ENCODE results near the gene PARP8. TPM values are rescaled to one million over a fixed set of nuclear protein-coding genes. Genes with fewer than 3 reads are reported as not detected.

The PARP8 gene
- polyA plus RNA-seq, 1 donor (not counting 4 experiments of a cell fraction or from before 2014, with no cell fraction given): 29.1 TPM

GRCh38 chr5:50730336-50730735 is 63.9 kb downstream of the PARP8 start:
- H3K9me1 ChIP-seq (ENCODE audit: control insufficient read depth, extremely low read depth, insufficient read depth, low read length): no peaks in the 10 kb centered on the region
- H3K4me2 ChIP-seq (ENCODE audit: control insufficient read depth, extremely low read depth, insufficient read depth, low read depth, low read length): no peak overlapping the region
- no peak overlapping the region for H3K4me3 ChIP-seq (ENCODE audit: control insufficient read depth in 2 of 3, extremely low read depth in 1 of 3, insufficient read depth in 2 of 3, low read depth in 1 of 3, low read length in 3 of 3)
- no peak for DNase-seq (ENCODE audit: low read depth, low spot score)
- no peak for FAIRE-seq
- H3K27me3 ChIP-seq (ENCODE audit: control insufficient read depth, extremely low read depth, insufficient read depth, low read length): no peaks in the 10 kb centered on the region
- H4K20me1 ChIP-seq (ENCODE audit: control insufficient read depth, extremely low read depth, insufficient read depth, low read length): no peaks in the 10 kb centered on the region
- H3K27ac ChIP-seq (ENCODE audit: control insufficient read depth, insufficient read depth, low read length): no peak overlapping the region
- no peak overlapping the region for H3K9ac ChIP-seq (ENCODE audit: control insufficient read depth, extremely low read depth, insufficient read depth, low read length)
- no peaks in the 10 kb centered on the region for H3K36me3 ChIP-seq (ENCODE audit: control insufficient read depth in 2 of 2, extremely low read depth in 1 of 2, insufficient read depth in 2 of 2, low read length in 2 of 2)
- dilution Hi-C loops (cut with MboI; ENCODE audit: extremely low pct_ligation_motif_present, low sequenced_read_pairs): no loop called here
- no peaks in the 10 kb centered on the region for H3K9me3 ChIP-seq (ENCODE audit: control insufficient read depth, low read depth, low read length)
- H3K79me2 ChIP-seq (ENCODE audit: control insufficient read depth, insufficient read depth, low read length): peaks cover 31% of the 10 kb centered on the region
- peaks cover 17% of the 10 kb centered on the region for H3K4me1 ChIP-seq (ENCODE audit: control insufficient read depth, extremely low read depth, insufficient read depth, low read length)
- no peak for TF ChIP-seq EZH2 (IDR thresholded peaks at IDR 0.05; ENCODE audit: low read length)
- TF ChIP-seq, protein P1, sequence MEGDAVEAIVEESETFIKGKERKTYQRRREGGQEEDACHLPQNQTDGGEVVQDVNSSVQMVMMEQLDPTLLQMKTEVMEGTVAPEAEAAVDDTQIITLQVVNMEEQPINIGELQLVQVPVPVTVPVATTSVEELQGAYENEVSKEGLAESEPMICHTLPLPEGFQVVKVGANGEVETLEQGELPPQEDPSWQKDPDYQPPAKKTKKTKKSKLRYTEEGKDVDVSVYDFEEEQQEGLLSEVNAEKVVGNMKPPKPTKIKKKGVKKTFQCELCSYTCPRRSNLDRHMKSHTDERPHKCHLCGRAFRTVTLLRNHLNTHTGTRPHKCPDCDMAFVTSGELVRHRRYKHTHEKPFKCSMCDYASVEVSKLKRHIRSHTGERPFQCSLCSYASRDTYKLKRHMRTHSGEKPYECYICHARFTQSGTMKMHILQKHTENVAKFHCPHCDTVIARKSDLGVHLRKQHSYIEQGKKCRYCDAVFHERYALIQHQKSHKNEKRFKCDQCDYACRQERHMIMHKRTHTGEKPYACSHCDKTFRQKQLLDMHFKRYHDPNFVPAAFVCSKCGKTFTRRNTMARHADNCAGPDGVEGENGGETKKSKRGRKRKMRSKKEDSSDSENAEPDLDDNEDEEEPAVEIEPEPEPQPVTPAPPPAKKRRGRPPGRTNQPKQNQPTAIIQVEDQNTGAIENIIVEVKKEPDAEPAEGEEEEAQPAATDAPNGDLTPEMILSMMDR (optimal IDR thresholded peaks at IDR 0.05 in 1 of 3, IDR thresholded peaks at IDR 0.05 in 1 of 3, conservative IDR thresholded peaks at IDR 0.05 in 1 of 3; ENCODE audit: extremely low read depth in 1 of 3, insufficient read depth in 2 of 3, low read length in 3 of 3): no peak
- no peak overlapping the region for H2AFZ ChIP-seq (ENCODE audit: control insufficient read depth, low read length)

DNA sequence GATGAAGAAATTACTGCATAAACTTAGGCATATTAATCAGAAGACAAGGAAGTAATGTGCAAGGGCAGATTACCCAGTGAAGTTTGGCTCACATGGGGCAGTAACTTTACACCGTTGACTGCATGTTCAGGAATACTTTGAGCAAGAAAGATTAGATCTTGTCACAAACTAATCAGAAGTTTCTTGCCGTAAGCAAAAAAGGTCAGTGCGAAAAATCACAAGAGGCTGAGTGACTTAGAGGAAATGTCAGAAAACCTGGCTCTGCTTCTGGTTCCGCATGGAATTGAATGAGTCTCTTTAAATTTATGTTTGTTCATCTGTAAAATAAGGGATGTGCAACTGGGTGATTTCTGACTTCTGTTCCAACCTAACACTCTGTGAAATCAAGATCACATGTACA is 64.4 kb downstream of the PARP8 start:
- Histone ChIP-seq H3K4me2 (ENCODE audit: control insufficient read depth, extremely low read depth, insufficient read depth, low read depth, low read length) (no peak overlapping the region), H3K27me3 (ENCODE audit: control insufficient read depth, extremely low read depth, insufficient read depth, low read length) (no peaks in the 10 kb centered on the region), H4K20me1 (ENCODE audit: control insufficient read depth, extremely low read depth, insufficient read depth, low read length) (no peaks in the 10 kb centered on the region), H3K4me3 (ENCODE audit: control insufficient read depth in 2 of 3, extremely low read depth in 1 of 3, insufficient read depth in 2 of 3, low read depth in 1 of 3, low read length in 3 of 3) (no peak overlapping the region), H3K79me2 (ENCODE audit: control insufficient read depth, insufficient read depth, low read length) (peaks cover 28% of the 10 kb centered on the region), H3K9ac (ENCODE audit: control insufficient read depth, extremely low read depth, insufficient read depth, low read length) (no peak overlapping the region), H3K9me1 (ENCODE audit: control insufficient read depth, extremely low read depth, insufficient read depth, low read length) (no peaks in the 10 kb centered on the region), H2AFZ (ENCODE audit: control insufficient read depth, low read length) (no peak overlapping the region), H3K9me3 (ENCODE audit: control insufficient read depth, low read depth, low read length) (no peaks in the 10 kb centered on the region), H3K4me1 (ENCODE audit: control insufficient read depth, extremely low read depth, insufficient read depth, low read length) (peaks cover 17% of the 10 kb centered on the region), H3K36me3 (ENCODE audit: control insufficient read depth in 2 of 2, extremely low read depth in 1 of 2, insufficient read depth in 2 of 2, low read length in 2 of 2) (no peaks in the 10 kb centered on the region), H3K27ac (ENCODE audit: control insufficient read depth, insufficient read depth, low read length) (no peak overlapping the region)
- TF ChIP-seq EZH2 (IDR thresholded peaks at IDR 0.05; ENCODE audit: low read length): no peak
- TF ChIP-seq, protein P1 (optimal IDR thresholded peaks at IDR 0.05 in 1 of 3, IDR thresholded peaks at IDR 0.05 in 1 of 3, conservative IDR thresholded peaks at IDR 0.05 in 1 of 3; ENCODE audit: extremely low read depth in 1 of 3, insufficient read depth in 2 of 3, low read length in 3 of 3): no peak
- FAIRE-seq: peak; percentile 57
- dilution Hi-C loops (cut with MboI; ENCODE audit: extremely low pct_ligation_motif_present, low sequenced_read_pairs): no loop called here
- no peak for DNase-seq (ENCODE audit: low read depth, low spot score)
